GM21528 (cell line): ENCODE data around the gene PRSS57.
"Not testable (repeated sequence)": the region's sequence is repeated elsewhere in the genome, so short reads cannot be mapped to it uniquely, and the experiment has no call there.

Source experiments
- ATAC-seq: cut with Tn5 transposase; IDR thresholded peaks from one replicate; pipeline ENCODE4 v1.9.1; 2021; ENCODE audit warnings: mild to moderate bottlenecking, moderate library complexity; ENCODE audit not compliant: unreplicated experiment, low FRiP score

The PRSS57 gene

GRCh38 chr19:695352-695949 lies at the start of gene PRSS57:
PRSS57 (minus strand) TSS chr19:695452; CDS start chr19:695430, 22 bp downstream.
- ATAC-seq: no peak

- no peak for ATAC-seq
Observed at GRCh38 chr19:743168-743687, 48.0 kb upstream of the PRSS57 start.

DNA sequence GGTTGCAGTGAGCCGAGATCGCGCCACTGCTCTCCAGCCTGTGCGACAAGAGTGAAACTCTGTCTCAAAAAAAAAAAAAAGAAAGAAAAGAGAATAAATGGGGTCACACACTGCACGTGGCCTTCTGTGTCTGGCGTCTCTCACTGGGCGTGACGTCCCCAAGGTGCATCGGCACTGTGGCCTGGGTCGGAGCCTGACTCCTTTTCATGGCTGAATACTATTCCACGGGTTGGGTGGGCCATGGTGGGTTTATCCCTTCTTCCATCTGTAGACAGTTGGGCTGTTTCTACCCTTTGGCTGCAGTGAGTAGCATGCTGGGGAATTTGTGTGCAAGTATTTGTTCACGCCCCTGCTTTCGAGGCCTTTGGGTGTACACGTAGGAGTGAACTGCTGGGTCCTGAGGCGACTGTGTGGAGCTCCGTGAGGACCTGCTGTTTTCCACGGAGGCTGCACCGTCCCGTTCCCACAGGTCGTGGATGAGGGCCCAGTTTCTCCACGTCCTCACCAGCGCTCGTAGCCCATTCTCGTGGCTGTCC lies 47.4 kb upstream of the PRSS57 start:
- ATAC-seq: no peak

DNA sequence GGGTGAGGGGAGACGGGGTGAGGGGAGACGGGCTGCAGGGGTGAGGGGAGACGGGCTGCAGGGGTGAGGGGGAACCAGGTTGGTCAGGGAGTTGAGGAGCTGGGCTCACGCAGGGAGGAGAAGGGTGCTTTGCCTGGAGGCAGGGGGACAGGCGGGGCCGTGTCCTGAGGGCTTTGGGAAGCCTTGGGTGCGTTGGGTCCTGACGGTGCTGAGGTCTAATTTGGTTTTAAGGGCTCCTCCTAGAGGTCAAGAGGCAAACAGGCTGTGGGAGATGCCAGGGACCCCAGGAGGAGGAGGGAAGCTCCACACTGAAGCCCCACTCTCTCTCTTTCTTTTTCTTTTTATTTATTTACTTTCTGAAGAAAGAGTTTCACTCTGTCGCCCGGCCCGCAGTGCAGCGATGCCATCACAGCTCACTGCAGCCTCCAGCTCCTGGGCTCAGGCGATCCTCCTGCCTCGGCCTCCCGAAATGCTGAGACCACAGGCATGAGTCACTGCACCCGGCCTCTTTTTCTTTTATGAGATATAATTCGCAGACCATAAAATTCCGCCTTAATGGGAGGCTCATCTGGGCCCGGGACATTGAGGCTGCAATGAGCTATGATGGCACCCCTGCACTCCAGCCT lies 46.4 kb upstream of the PRSS57 start:
- no peak for ATAC-seq

- ATAC-seq: not testable (repeated sequence)
Observed at GRCh38 chr19:740816-741505, 45.7 kb upstream of the PRSS57 start.

GRCh38 chr19:739998-740715 lies 44.9 kb upstream of the PRSS57 start:
- no peak for ATAC-seq

GRCh38 chr19:738509-739128 lies 43.4 kb upstream of the PRSS57 start:
- no peak for ATAC-seq

DNA sequence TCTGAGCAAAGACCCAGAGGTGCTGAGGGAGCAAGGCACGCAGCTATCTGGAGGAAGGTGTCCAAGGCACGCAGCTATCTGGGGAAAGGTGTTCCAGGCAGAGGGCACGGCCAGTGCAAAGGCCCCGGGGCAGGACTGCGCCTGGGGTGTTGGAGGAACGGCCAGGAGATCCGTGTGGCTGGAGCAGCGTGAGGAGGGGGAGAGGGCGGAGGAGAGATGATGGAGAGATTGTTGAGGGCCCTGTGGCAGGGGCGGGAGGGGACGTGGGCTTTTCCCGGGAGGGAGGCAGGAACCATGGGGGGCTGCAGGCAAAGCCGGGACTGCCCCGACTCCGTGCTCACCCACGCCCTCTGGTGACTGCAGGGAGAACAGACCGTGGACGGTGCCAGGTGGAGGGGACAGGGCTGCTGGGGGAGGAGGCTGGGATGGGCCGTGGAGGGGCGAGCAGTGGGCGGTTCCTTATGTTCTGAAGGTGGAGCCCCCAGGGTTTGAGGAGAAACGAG lies 42.4 kb upstream of the PRSS57 start:
- no peak for ATAC-seq

GRCh38 chr19:736125-736524 lies 40.9 kb upstream of the PRSS57 start:
- no peak for ATAC-seq

- ATAC-seq: no peak
Observed at GRCh38 chr19:734716-735115, 39.5 kb upstream of the PRSS57 start.

DNA sequence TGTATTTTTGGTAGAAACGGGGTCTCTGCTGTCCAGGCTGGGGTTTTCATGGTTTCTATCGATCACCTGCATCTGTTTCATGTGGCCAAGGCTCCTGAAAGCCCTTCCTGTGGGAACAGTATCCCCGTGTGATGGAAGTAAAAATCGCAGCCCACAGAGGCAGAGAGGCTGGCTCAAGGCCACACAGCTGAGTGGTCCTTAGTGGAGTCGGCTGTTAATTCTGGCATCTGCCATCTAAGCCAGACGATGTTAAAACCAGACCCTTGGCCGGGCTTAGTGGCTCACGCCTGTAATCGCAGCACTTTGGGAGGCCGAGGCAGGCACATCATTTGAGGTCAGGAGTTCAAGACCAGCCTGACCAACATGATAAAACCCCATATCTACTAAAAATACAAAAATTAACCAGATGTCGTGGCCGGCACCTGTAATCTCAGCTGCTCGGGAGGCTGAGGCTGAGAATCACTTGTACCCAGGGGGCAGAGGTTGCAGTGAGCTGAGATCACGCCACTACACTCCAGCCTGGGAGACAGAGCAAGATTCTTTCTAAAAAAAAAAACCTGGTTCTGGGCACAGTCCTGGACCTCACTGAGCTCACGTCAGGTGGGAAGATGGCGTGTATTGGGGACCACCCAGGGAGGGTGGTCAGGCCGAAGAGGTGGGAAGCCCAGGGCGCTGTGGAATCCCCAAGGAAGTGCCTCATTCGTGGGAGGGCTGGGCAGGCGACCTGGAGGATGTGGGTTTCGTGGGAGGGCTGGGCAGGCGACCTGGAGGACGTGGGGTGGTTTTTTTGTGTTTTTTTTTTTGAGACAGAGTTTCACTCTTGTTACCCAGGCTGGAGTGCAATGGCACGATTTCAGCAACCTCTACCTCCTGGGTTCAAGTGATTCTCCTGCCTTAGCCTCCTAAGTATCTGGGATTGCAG lies 37.2 kb upstream of the PRSS57 start:
- ATAC-seq: no peak

GRCh38 chr19:731000-731399 lies 35.7 kb upstream of the PRSS57 start:
- no peak for ATAC-seq

- no peak for ATAC-seq
Observed at GRCh38 chr19:729965-730668, 34.9 kb upstream of the PRSS57 start.

DNA sequence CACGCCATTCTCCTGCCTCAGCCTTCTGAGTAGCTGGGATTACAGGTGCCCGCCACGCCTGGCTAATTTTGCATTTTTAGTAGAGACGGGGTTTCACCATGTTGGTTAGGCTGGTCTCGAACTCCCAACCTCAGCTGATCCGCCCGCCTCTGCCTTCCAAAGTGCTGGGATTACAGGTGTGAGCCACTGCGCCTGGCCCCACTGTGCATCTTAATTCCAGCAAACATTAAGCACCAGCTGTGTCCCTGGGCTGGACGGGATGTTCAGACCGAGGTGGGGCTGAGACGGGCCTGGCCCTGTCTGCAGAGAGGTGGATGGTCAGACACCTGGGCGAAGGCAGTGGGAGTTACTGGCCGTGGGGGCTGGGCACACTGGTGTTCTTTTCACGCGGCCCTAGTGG lies 34.3 kb upstream of the PRSS57 start:
- ATAC-seq: not testable (repeated sequence)

GRCh38 chr19:728011-728410 lies 32.8 kb upstream of the PRSS57 start:
- ATAC-seq: no peak

GRCh38 chr19:726993-727956 lies 32.0 kb upstream of the PRSS57 start:
- ATAC-seq: no peak

DNA sequence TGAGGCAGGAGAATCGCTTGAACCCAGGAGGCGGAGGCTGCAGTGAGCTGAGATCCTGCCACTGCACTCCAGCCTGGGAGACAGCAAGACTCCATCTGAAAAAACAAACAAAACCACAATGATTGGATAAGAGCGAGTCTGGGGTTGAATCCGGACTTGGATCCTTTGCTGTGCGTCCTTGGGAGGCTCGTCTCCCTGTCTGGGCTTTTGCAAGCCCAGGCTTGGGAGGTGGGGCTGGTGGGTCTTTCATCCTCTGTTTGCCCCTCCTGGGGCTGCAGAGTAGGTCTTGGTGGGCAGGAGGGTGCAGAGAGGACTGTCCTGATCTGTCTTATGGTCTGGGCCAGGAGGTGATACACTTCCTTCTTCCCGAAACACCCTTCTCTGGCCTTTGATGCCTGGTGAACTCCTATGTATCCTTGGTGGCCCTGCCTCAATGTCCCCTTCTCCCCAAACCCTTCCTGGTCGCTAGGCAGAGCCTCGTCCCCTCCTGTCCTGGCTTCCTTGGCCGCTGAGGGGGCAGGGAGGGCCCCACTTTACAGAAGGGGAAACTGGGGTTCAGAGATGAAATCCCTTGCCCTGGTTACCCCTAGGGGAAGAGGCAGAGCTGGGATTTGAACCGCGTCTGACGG lies 30.3 kb upstream of the PRSS57 start:
- no peak for ATAC-seq
